Inflammatory macrophage treated with lipopolysaccharide for 4 hours (primary cell): ENCODE data around the gene ARMC8.
"Not testable (repeated sequence)": the region's sequence is repeated elsewhere in the genome, so short reads cannot be mapped to it uniquely, and the experiment has no call there.

ENCODE experiments used
- DNase-seq: peaks from one replicate; pipeline ENCODE4 v3.0.0-alpha.2; 2020

ARMC8 gene, protein sequence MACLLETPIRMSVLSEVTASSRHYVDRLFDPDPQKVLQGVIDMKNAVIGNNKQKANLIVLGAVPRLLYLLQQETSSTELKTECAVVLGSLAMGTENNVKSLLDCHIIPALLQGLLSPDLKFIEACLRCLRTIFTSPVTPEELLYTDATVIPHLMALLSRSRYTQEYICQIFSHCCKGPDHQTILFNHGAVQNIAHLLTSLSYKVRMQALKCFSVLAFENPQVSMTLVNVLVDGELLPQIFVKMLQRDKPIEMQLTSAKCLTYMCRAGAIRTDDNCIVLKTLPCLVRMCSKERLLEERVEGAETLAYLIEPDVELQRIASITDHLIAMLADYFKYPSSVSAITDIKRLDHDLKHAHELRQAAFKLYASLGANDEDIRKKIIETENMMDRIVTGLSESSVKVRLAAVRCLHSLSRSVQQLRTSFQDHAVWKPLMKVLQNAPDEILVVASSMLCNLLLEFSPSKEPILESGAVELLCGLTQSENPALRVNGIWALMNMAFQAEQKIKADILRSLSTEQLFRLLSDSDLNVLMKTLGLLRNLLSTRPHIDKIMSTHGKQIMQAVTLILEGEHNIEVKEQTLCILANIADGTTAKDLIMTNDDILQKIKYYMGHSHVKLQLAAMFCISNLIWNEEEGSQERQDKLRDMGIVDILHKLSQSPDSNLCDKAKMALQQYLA

DNA sequence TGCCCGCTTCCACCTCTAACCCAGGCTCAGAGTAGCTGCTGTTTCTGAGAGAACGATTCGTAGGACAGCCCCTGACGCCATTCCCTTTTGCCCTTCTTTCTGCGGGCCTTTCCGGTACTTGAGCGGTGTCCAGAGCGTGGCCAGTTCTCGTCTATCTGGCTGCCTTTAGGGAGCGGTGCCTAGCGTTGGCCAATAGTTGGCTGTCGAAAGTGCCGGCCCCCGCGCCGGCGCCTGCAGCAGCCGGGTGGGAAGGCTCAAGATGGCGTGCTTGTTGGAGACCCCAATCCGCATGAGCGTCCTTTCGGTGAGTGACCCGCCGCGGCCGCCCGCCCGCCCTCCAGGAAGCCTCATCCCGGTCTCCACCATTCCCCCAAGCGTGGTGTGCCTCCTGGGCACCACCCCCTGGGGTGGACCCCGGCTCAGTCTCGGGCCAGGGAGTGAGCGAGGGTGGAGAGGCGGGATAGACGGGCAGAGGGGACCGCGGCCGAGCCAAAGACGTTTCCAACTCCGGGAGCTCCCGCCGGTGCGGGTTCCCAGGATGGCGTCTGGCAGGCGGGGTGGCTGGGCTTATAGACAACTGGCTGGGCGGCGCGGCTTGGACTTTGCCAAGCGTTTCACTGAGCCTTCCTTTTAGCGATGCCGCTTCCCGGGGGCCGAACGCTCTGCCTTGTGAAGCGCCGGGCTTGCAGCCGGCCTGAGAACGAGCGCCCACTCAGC is at the start of gene ARMC8:
ARMC8 (plus strand) TSS at position 6 of the 717 bp plus-strand sequence; CDS start at position 260, 254 bp downstream.
- peak; percentile 41 for DNase-seq

DNA sequence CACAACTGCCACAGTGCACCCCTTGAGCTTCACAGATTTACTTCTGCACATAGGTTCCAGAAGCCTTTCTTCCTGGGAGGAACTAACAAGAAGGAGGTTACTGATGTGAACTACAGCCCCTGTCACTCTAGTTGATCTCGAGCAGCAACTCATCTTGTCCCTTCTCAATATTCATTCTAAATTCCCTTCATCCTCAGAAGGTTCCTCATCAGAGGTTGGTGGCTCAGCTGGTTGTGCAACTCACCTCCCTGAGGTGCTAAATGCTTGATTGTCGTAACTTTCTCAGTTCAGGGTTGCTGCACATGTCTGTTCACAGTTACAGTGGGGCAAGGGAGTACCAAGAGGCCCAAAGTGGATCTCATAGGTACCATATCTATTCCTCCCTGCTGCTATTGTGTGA is 49.2 kb upstream of the ARMC8 start:
- peak; percentile 35 for DNase-seq

DNA sequence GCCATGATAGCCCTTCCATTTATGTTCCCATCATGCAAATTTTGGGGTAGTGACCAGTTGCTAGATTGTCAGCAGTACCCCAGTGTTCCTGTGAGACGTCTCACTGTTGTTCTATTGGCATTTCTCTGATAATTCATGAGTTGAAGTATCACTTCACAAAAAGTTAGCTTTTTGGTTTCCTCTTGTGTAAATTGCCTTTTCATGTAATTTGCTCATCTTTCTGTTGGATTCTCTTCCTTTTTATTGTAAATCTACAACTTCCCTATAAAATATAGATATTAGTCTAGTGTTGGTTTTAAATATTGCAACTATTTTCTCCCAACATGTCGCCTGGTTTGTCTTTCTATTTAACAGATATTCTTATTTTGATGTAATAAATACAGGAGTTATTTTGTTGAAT is 47.4 kb upstream of the ARMC8 start:
- peak; percentile 71 for DNase-seq

DNA sequence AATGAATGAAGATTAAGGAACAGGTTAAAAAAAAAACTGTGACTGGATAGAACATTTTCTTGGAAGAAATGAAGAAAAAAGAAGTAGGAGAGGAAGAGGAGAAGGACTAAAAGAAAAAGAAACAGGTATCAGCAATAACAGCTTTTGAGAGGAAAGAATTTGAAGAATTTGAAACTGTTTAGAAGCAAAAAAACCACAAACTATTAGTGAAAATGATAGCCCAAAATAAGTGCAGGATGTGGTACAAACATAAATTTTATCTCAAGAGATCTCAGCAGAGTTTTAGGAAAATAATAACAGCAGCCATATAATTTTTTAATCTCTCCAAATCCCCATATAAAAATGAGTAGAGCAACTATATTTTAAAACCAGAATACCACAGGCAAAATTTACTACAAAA is 46.2 kb upstream of the ARMC8 start:
- no peak for DNase-seq

DNA sequence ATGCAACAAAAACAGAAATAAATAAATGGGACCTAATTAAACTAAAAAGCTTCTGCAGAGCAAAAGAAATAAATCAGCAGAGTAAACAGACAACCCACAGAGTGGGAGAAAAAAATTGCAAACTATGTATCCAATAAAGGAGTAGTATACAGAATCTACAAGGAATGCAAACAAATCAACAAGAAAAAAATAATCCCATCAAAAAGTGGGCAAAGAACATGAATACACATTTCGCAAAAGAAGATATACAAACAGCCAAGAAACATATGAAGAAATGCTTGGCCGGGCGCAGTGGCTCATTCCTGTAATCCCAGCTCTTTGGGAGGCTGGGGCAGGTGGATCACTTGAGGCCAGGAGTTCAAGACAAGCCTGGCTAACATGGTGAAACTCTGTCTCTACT is 44.9 kb upstream of the ARMC8 start:
- not testable (repeated sequence) for DNase-seq

DNA sequence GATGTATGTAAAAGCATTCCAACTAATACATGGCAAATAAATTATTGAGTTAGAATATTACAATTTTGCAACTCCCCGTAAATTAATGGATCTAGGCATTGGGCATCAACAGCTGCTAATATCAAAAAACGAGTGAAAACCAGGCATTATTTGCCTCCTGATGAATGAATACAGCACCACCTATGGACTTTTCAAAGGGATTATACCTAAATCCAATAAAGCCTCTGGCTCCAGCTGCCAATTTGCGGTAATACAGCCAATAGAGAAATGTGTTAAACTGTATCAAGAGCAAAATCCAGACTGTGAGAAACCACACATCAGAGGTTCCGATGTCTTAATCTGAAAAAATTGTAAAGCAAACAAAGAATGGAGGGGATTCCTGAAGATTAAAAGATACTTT is 38.6 kb upstream of the ARMC8 start:
- peak; percentile 52 for DNase-seq

DNA sequence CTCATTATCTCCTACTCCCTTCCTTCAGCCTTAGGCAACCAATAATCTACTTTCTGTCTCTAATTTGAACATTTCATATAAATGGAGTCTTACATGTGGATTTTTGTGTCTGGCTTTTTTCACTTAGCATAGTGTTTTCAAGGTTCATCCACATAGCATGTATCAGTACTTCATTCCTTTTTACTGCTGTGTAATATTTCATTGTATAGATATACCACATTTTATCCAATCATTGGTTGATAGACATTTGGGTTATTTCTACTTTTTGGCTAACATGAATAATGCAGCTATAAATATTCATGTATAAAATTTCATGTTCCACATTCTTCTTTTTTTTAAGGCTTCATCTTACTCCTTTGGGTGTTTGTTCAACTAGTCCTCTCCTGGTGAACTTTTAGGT is 32.6 kb upstream of the ARMC8 start:
- no peak for DNase-seq

DNA sequence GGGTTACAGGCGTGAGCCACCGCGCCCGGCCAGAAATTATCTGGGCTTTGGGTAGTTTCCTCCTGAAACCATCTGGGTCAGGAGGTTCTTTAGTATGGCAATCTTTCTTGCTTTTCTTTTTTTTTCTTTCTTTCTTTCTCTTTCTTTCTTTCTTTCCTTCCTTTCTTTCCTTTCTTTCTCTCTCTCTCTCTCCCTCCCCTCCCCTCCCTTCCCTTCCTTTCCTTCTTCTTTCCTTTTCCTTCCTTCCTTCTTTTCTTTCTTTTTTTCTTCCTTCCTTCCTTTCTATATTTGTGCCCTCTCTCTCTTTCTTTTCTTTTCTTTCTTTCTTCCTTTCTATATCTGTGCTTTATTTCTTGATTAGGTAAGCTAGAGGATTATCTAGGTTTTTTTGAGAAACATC is 29.4 kb upstream of the ARMC8 start:
- DNase-seq: no peak

DNA sequence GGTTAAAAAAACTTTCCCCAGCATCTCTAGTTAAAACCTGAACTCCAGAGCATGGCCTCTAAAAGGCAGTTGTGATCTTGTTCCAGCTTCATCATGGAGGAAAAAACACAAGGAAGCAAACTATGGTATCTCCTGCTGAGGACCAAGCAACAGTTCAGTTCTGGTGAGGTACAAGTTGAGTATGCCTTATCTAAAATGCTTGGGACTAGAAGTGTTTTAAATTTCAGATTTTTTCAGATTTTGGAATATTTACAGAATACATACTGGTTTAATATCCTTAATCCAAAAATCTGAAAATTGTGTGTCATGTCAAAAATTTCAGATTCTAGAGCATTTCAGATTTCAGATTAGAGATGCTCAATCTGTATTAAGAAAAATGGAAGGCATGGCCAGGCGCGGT is 22.0 kb upstream of the ARMC8 start:
- DNase-seq: no peak

DNA sequence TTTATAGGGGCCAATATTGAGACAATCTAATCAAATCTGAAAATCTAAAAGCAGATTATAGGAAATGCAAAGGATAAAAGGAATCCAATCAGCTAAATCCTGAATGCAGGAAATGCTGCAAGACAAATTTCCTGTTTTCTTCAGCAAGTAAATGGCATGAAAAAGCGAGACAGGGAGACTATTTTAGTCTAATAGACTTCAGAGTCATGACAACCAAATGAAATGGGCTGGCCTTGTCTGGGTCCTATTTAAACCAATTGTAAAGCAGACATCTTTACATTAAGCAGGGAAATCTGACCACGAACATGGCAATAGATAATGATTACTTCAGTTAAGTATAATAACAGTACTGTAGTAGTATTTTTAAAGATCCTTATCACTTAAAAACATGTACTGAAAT is 14.5 kb upstream of the ARMC8 start:
- no peak for DNase-seq

DNA sequence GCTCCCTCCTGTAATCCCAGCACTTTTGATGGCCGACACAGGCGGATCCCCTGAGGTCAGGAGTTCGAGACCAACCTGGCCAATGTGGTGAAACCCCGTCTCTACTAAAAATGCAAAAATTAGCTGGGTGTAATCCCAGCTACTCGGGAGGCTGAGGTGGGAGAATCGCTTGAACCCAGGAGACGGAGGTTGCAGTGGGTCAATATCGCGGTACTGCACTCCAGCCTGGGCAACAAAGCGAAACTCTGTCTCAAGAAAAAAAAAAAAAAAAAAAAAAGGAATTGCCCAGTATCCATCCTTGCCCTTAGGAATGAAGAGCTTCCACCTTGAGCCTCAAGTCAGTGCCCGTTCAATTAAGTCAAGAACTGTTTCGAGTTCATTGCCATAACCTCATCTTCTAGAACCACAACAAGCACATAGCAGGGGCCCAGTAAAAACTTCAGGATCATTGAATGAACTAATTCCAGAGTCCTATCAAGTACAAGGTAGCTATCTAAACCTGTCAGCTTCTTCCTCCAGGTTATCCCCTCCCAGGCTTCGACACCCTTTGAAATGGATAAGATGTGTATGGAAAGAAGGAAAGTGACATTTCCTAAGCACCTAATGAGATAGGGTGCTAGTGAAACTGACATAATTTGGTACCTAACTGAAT is 13.2 kb upstream of the ARMC8 start:
- no peak for DNase-seq

DNA sequence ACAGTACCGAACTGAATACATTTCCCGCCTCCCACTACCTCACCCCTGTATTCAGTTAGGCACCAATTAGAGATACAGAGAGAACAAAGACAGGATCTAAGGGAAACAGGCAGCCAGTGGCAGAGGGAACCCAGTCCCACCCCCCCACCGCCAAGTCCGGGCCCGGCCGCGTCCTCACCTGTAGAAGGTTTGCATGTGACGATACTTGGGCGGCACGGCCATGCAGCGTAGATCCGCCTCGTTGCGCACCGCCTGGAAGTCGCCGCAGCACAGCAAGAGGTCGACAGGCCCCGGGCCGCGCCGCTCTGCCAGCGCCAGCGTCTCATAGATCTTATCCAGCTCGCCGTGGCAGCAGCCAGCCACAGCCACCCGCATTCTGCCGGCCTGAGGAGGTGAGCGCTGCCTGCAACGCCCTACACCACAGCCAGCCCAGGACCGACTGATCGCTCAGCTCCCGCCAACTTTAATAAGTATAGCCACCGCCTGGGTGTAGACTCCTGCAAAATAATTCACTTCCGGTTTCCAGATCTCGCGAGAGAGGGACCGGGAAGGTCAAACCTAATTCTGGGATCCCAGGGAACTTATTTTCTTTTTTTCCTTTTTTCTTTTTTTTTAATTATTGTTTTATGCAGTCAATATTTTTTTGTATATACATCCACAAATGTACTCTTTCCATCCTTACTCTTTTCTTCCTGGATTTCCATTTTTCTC is 12.5 kb upstream of the ARMC8 start, which contains the start of gene DBR1:
DBR1 (minus strand) TSS at position 501 of the 711 bp plus-strand sequence; CDS start at position 375, 126 bp downstream.
- peak; percentile 86 for DNase-seq

DNA sequence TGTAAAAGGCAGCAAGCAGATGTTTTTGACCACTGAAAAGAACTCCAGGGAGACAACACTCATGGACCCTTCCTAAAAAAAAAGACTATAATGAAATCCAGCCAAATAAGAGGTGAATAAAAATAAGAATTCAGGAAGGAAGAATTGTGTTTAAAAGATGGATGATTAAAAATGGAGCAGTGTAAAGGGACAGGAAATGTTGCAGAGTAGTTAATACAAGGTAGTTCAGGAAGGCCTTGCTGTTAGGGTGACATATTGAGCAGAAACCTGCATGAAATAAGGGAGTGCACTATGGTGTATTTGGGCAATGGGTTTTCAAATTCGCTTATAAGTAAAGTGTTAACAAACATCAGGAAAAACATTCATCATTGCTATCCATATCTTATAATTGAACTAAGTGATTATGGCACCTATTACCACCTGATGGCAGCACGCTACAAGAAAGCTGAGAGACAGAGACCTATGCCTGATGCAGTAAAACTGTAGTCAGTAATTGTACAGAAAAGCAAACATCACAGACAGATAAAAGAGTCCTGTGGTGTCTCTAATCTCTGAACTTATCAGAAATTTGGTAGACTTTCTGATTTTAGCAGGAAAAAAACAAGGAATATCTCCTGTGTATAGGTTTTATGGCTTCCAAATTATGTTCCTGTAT is 6.6 kb upstream of the ARMC8 start:
- DNase-seq: peak; percentile 43

DNA sequence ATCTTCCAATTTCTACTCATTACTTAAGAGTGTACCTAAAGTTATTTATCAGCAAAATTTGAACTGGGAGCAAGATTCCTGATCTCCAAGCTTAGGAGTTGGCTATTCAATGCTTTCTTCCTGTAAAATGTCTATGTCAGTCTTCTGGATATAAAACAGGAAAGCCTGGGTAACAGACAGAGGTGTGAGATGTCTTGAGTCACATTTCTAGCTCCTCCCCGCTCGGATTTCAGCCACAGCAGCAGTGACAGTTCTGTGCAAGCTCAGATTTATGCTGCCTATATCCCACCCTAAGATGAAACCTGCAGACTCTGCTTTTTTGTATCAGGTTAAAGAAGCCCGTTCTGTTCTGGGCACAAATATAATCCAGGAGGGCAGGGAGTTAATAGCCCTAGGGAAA is 2.1 kb upstream of the ARMC8 start:
- DNase-seq: no peak

DNA sequence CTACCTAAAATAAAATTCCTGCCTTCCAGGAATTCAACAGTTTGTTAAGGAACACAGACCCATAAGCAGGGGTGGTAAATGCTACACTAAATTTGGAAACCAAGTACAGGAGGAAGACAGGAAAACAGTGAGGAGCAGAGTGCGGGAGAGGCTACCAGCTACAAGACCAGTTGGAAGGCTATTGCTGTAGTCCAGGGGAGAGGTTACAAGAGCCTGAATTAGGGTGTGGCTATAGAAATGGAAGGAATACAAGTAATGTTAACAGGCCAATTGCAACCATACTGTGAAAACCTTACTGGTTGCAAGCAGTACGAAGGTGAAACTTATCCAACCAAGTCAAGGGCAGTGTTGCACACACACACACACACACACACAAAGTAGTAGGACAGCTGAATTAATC is 880 bp upstream of the ARMC8 start:
- peak; percentile 13 for DNase-seq

DNA sequence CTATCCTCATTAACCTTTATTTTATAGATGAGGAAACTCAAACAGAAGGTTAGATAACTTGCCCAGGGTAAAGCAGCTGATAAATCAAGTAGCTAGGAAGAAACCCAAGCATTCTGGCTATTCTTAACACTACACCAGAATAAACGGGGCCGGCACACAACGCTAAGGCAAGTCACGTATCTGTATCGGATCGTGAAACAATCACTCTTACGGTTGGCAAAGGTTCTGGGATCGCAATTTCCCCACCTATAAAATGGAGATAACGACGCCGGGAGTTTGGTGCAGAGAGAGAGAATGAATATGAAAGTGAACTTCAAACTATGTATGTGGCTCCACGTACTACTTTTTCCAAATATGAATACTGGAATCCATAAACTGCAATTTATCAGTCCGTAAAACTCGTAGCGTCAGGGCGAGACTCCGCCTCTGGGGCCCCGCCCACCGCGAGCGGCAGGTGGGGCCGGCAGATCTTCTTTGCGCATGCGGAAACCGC is 252 bp upstream of the ARMC8 start:
- peak; percentile 91 for DNase-seq

DNA sequence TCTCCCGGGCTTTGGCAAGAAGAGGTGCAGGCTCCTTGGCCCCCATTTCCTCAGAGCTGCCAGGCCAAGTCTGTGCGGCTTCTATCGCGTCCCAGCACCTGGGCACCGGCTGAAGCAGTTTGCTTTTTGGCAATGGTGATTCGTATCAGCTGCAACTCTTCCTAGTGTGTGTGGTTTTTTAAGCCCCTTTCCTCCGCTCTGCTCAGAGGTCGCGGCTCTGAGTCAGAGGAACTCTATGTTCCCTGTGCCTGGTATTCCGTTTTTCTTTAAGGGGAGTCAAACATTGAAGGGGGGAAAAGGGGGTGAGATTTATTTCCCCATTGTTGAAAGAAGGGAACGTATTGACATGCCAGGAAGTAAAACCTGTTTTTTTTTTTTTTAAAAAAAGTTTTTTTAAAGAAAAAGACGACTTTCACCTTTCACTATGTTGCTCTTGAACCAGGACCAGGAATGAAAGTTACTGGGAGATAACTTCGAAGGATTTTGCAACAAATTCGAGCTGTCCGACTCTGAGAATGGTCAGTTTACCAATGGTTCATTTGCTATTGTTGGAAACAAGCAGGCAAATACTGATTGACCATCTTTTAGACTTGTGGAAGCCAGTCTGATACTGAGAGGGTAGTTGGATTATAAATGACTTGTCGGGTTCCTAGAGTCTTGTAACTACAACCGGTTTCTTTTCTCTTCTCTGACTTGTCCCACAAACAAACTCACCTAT is 1.1 kb downstream of the ARMC8 start:
- peak; percentile 9 for DNase-seq

DNA sequence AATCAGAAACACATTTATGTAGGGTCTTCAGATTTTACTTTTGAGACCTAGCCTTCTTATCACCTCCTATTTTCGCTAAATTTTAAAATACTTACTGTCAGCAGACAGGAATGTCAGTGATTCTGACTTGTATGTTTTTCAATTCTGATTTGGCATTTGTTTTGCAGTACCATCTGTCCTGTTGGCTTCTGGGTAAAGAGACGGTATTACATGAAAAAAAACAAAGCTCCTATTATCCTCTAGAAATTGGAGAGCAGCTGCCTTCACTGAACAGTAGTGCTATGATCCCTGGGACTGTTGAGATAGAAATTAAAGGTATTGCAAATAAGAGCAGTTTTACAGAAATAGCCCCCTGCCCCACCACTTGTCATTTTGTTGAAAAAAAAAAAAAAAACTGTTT is 8.4 kb downstream of the ARMC8 start:
- DNase-seq: no peak

DNA sequence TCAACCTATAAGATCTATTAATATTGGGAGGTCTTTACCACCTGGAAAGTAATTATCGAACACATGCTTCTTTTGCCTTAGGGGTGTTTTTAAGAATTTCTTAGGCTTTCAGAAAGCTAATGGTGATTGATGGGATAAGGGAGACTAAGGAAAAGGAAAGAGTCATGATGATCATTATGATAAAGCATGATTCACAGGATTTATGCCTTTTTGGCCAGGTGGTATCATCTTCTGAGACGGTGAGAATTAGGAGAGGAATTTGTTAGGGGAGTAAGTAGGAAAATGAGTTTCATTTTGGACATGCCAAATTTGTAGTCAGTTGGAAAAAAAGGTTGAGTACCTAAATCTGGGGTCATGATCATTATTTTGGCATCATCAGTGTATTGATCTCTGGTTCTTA is 8.9 kb downstream of the ARMC8 start:
- no peak for DNase-seq

DNA sequence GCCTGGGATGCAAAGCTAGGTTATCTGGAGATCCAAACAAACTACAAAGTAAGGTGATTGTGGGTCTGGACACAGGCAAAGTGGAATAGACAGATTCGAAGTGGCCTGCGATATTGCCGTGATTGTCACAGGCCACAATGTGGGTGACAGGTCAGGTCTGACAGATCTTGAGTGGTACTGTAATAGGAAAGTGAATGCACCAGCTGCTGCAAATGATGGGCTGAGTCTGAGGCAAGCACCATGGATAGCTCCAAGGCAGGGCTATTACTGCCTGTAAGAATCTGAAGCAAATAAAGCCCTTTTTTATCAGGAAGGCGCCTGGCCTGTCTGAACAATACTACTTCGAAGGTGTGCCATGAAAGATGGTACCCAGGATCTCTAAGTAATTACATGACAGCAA is 10.0 kb downstream of the ARMC8 start:
- DNase-seq: no peak

DNA sequence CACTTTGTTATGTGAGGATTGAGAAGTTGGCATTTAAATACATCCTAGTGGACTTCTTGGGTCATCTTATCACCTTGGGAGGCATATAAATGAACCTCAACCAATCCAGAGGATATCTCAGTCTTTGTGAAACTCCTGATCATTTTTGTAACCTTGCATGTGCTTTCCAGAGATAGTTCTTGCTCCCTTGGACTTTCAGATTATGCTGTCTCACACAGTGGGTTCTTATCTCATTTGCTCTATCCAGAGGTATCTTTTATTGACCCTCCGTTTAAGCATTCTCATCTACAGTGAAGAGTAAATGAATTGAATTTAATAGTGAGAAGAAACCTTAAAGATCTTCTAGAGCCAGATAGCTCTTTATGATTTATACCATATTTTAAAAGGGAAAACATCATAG is 10.4 kb downstream of the ARMC8 start:
- no peak for DNase-seq
